ENCODE measurements around the gene KRT77.

Gene KRT77

DNA sequence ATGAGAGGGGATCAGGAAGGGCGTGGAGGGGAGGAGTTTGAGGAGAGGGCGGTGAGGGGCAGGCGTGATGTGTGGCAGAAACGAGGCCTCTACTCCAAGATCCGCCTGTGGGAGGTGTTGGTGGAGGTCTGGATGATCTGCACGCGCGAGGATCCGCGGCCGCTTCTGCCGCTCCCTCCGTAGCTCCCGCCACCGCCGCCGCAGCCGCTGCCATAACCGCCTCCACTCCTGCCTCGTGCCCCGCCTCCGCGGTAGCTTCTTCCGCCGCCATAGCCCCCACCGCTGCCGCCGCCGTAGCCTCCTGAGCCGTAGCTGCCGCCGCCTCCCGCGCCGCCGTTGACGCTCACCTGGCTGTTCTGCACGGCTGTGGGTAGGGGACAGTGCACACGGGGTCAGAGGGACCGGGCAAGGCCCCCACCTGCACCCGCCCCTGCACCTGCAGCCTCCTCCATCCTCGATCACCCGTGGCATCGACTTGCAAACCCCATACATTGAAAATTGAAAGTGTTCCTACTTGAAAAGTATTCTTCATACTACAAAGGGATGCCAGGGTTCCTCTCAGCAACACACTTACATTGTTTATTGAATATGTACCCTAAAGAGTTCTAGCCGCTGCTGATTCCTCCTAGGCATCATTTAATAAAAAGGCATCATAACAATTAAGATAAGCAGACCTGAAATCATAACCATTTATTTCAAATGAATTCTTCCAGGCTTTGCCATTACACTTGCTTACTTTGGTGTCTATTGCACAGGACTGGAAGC lies 12.1 kb downstream of the KRT77 start:
- DNase-seq (ENCODE audit: low spot score): no peak

DNA sequence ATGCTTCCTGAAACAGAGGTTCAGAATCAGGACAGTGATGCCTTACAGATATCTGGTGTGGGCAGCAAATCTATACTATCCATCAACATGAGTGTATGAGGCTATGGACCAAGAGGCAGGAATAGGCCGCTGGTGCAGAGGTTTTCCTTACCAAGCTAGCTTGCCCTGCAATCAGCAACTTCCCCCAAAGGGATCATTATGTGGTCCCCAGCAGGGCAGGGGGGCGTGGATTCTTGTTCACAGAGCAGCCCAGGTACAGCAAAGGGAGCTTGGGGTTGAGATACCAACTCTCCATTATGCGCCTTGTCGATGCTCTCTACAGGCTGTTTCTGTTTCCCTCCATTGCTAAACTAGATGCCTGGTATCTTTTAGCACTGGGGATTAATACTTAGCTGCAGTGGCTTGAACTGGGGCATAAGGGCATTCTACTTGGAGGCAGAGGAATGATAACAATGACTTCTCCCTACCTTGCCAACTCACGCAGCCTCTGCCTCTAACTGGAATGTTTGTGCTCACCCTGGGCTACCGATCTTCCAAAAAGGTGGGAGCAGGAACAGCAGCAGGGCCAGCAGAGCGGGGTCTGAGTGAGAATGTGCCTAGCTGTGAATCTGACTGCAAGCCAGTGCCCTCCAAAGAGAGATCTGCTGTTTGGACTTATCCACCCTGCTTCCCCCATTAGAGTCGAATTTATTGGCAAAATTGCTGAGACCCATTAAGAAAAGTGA lies 12.8 kb downstream of the KRT77 start:
- DNase-seq (ENCODE audit: low spot score): no peak

DNA sequence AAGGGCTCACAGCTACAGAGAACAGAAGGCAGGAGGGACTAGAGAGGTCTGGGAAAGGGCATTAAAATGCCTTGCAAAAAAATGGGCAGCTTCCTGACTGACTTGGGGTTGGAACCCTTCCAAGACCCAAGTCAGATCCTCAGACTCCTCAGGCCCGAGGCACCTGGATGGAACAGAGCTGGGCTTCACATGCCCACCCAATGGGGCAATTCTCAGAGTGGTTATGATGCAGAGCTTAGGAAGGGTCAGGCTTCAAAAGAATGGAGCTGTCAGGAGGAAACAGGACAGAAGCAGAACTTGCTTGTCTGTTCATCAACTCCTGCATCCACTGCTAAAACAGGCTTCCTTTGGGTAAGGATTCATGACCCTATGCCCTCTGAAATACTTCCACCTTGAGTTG lies 13.4 kb downstream of the KRT77 start:
- DNase-seq (ENCODE audit: low spot score): no peak

DNA sequence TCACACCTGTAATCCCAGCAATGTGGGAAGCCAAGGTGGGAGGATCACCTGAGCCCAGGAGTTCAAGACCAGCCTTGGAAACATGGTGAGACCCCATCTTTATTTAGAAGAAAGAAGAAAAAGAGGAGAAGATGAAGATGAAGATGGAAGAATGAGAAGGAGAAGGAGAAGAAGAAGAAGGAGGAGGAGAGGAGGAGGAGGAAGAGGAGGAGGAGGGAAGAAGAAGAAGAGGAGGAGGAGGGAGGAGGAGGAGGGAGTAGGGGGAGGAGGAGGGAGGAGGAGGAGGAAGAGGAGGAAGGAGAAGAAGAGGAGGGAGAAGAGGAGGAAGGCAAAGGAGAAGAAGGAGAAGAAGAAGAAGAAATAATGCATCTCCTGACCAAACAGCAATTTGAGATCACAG lies 14.1 kb downstream of the KRT77 start:
- DNase-seq (ENCODE audit: low spot score): no peak

DNA sequence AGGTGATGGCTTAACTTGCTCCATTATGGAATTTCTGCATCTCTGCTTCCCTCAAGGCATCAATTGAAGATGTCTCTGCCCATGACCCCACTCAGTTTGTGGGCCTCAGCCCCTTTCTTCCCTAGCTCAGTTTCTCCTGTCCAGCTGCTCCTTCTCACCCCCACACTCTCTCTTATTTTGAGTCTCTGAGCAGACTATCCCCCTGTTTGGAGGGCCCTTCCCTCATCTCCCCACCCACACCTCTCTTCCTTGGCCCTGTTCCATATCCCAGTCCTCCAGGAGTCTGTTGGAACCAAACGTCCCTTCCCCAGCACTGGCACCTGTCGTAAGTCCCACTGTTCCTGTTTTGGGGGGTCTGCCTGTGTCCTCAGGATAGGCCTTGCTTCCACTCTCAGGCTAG lies 14.8 kb downstream of the KRT77 start:
- no peak for DNase-seq (ENCODE audit: low spot score)

DNA sequence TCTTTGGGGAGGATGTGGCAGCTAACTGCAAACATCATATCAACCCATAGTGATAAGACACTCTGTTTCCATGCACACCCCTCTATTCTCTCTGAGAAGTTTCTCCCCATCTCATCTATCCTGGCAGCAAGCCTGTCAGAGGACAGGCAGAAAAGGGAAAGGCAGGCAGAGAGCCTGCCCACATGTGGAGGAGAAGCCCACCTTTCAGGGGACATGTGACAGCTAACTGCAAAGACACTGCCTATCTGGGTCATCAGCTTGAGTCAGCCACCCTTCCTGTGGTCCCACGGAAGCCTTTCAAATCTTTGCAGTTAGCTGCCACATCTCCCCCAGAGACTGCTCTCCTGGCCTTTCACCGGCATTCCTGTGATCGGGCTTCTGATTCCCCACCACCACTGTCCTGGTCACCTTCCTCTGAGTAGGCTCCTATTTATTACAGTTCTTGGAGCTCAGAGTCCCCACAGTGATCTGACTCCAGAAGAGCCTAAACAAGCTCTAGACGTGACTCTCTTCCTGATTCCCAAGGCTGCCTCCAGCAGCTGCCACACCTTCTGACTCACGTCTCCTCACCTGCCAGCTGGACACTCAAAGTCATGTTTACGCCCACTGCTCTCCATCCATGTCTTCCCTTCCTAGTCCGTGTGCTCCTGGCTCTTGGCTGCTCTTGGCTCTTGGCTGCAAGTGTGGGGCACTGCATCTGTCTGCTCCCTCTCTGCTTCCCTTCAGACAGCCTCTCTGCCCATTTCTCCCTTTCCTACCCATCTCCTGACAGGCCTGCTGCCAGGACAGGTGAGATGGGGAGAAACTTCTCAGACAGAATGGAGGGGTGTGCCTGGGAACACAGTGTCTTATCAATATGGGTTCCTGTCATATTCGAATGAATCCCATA lies 15.6 kb downstream of the KRT77 start:
- no peak for DNase-seq (ENCODE audit: low spot score)

DNA sequence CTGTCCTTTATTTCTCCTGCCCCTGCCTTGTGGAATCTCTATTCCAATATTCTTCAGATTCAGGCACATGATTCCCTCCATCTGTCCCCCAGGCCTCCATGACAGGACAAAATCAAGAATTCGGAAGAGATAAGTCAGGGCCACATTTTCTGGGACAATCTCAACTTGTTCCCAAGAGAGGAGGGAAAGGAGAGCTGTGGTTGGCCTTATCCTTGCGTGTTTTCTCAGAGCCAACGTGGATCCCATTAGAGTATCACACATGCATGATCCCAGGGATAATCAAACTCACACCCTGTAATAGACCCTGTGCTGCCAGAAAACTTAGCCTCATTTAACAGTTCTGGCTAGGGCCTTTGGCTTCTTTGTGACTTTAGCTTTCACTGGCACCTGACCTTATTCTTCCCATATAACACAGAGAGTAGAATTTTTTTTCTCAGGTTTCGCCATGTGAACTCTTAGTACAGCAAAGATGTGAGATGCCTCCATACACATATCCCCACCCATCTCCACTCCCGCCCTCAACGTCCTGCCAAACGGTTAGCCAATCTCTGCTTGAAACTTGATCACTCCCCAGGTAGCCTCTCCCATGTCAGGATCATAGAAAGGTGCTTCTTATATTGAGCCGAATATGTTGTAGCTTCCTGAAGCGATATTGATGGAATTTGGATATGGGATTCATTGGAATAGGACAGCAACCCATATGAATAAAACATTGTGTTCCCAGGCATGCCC lies 16.4 kb downstream of the KRT77 start:
- no peak for DNase-seq (ENCODE audit: low spot score)

DNA sequence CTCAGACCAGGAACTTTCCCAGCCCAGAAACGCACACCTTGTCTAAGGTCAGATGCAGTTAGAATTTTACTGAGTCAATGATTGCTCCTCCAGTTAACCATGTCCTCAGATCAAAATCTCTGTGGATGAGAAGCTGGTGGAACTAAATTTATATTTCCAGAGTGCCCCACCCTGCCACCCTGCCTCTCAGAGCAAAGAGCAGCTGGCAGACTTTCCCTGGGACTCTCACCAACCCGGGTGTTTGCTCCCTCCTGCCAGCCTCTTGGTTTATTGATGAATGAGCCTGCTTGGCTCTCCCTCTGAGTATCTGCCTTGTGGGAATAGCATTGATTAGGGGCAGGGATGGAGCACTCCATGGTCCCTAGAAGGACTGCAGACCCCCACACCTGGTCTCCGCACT lies 17.3 kb downstream of the KRT77 start:
- DNase-seq (ENCODE audit: low spot score): no peak

DNA sequence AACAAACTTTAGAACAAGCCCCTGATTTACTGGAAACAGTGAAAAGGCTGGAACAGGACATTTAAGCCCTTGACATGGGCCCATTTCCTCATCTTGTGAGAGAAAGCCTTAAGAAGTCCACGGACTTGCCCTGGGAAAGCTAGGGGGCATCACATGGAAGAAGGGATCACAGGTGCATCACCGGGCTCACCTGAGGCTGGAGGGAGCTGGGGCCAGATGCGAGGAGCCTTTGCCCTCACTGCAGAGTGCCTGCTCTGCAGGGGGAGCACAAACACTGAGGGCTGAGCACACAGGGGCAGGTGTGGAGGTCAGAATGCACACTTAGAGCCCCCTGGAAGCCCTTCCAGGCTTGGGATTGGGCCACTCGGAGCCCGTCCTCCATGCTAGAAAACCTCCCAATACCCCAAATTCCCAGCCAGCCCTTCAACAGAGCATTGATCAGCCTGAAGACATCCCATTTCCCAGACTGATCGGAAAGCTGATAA lies 17.9 kb downstream of the KRT77 start:
- no peak for DNase-seq (ENCODE audit: low spot score)

DNA sequence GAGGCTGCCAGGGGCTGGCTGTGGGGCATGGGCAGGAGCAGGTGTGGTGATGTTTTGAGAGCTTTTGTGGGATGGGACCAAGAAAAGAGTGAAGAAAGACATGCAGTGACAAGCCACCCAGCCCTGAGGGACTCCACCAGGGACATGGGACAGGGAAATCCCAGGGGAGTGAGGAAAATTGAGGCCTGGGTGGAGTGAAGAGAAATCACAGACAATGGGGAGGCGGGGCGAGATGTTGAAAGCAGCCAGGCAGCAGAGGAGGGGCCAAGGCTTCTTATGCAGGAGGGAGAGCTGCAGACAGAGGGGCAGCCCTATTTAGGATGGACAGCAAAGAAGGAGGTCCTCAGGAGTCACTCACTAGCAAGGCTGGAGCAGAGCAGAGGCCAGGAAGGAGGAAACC lies 18.9 kb downstream of the KRT77 start:
- DNase-seq (ENCODE audit: low spot score): no peak

DNA sequence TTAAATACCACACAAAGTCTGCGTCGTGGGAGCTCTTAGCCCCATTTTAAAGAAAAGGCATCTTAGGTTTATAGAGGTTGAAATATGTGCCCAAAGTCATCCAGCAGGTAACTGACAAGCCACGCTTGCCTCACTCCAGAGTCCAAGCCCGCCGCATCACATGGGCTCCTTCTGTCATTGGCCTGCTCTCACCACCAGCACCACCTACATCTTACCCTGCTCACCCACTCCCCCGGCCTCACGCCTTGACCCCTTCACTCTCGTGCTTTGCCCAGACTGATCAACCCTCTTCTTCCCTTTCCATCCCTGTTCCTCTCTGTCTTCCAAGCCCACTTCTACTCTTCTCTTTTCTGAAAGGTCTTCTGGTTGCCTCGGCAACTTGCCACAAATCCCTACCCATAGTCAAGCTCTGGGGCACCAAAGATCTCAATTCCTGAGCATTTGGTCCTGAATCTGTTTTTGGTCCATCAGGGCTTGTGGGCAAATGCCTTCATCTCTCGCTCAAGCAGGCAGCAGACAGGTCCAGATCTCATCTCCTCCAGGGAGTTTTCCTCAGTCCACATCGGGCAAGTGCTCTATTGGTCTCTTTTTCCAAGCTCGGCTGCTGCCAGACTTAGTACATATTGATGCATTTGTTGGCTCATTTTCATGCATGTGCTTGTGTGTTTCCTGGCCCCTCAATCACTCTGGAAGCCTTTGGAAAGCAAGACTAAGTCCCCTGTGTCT lies 19.6 kb downstream of the KRT77 start:
- DNase-seq (ENCODE audit: low spot score): no peak

DNA sequence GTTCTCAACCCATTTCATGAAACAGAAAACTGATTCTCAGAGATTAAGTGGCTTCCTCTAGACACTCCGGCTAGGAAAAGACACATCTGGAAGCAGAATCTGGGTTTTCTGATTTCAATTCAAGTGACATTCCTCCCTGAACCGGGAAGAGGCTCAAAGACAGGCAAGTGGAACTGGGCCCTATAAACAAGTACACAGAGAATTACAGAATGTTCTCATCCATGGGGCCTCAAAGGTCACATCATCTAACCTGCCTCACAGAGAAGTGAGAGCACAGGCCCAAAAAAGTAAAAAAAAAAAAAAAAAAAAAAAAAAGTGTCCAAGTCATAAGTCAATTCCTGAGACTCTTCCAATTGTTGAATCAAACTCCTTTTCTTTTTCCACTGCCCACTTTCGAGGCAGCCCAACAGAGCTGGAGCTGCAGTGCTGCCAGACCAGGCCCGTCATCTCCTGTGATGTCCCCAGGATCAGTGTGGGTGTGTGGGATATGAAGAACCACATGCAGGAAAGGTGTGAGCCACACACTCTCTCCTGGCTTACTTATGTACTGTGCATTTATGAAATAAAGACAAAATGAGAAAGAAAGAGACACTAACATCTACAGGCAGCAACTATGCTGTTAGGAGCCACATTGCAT lies 20.3 kb downstream of the KRT77 start:
- no peak for DNase-seq (ENCODE audit: low spot score)

DNA sequence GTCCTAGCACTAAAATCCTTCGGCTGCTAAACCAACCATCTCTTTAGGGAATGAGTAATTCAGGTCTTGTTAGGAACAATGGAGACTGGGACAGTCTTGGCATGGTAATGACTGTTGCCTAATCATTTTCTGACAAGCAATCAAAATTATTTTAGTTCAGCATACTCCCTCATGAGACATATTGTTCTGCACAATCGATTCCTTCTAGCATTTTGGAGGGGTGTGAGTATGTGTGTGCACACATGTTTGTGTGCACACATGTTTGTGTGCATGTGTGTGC lies 21.0 kb downstream of the KRT77 start:
- no peak for DNase-seq (ENCODE audit: low spot score)

DNA sequence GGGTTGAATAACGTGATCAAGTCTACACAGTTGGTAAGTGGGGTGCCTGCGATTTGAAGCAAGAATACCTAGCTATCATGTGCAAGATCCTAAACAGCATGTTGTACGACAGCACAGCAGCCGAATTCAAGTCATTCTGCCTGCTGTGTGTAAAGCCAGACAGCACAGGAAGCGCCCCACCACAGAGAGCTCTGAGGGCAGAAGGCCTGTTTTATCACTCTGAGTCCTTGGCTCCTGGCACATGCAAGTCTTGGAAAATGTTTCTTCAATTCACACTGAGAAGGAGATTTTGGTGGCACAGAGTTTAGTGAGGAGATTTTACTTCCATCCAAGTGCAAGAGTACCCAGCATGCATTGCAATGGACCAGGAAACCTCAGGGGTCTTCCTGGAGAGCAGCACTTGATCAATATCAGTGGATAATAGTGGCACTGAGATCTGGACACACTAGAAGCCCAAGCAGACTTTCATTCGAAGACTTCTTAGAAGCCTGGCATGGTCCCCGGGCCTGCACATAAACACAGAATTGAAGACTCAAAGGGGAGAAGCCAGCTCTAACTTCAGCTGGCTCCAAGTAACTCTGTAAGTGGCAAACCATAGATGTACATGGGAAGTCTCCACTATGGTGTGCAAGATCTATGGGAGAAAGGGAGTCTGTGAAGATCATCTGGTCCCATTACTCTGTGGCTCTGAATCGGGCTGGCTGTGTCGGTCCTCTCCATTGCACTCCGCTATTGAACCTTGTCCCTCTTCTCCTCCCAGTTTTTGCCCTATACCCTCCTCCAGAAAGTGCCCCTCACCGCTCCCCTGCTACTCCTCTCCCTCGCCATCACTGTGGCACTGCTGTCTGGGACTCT lies 21.6 kb downstream of the KRT77 start:
- DNase-seq (ENCODE audit: low spot score): no peak

DNA sequence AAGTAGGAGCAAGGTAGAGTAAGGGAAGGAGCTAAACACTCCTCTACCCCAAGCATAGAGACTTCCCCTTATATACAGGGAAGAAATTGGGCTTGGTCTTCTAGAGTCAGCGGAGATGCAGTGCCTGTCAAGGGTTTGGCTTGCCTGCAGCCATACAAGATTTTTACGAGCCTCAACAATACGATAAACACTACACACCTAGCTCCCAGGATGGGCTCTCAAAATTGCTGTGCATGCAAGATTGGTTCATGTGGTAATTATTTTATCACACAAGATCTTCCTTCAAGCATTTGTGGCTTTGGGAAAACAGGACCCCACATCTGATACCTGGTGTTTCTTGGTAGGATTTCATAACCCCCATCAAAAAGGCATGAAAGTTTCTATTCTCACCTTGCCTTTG lies 23.0 kb downstream of the KRT77 start, which contains the start of gene KRT1:
Gene KRT1, minus strand, starts transcription at position 45 of the 400 bp plus-strand sequence. CDS start 59 bp downstream, outside the sequence.
- DNase-seq (ENCODE audit: low spot score): no peak

DNA sequence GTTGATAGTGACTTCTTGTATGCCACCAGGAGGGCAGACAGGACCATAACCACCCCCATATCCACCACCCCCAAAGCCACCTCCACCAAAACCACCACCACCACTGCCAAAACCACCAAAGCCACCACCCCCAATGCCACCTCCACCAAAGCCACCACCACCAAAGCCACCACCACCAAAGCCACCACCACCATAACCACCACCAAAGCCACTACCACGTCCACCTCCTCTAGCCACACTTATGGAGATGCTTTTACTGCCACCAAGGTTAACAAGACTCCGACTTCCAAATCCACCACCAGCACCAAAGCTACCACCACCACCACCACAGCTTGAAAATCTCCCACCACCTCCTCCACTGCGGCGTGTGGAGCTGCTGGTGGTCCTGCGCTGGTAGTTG lies 23.4 kb downstream of the KRT77 start:
- DNase-seq (ENCODE audit: low spot score): no peak

DNA sequence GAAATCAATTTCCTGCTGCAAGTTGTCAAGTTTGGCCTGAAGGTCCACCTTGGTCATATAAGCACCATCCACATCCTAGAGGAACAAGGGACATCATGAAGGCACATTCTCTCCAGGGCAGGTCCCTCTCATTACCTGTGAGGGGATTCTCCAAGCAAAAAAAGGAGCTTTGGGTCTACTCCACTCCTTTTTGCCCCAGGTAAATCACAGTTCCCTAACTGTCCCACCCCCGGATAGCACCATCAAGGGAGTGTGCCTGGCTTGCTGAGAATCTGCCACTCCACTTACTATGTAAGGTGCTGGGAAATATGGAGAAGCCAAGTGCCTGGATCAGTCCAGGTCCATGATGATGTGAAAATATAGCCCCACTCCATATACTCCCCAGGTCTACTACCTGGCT lies 25.7 kb downstream of the KRT77 start:
- DNase-seq (ENCODE audit: low spot score): no peak

DNA sequence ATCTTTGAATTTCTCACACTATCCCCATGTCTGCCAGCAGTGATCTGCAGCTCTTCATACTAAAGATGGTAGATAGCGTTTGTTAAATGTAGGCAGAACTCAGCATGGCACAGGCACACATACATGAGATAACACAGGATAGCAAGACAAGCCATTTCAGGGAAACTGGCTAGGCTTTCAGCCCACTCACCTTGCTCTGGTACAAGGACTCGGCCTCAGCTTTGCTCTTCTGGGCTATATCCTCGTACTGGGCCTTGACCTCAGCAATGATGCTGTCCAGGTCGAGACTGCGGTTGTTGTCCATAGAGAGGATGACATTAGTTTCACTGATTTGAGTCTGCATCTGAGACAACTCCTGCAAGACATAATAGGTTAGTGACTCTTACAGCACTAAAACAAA lies 26.2 kb downstream of the KRT77 start:
- no peak for DNase-seq (ENCODE audit: low spot score)

DNA sequence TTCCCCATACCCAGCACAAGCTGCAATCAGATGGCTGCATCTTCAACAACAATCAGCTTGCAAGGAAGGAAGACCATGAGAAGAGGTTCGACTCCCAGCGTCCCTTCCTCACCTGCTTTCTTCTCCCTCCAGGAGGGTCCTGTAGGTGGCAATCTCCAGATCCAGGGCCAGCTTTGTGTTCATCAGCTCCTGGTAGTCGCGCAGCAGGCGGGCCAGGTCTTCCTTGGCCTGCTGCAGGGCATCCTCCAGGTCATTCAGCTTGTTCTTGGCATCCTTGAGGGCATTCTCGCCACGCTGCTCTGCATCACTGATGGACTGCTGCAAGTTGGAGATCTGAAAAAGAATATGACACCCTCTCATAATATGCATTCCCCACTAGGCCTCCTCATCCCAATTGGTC lies 27.2 kb downstream of the KRT77 start:
- no peak for DNase-seq (ENCODE audit: low spot score)

DNA sequence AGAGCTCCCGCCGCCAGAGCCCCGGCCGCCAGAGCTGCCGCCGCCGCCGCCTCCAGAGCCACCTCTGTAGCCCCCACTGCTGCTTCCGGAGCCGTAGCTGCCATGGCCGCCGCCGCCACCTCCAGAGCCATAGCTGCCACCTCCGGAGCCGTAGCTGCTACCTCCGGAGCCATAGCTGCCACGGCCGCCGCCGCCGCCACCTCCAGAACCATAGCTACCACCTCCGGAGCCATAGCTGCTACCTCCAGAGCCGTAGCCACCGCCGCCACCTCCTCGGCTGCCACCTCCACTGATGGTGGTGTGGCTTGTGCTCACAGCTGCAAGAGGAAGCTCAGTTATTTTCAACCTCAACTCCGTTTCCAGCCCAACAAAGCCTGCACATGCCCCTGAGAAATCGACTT lies 28.0 kb downstream of the KRT77 start:
- no peak for DNase-seq (ENCODE audit: low spot score)

All from HuH-7 (cell line).